GM21619 (cell line): ENCODE measurements around the gene TEKT5.
"Not testable (repeated sequence)": the region's sequence is repeated elsewhere in the genome, so short reads cannot be mapped to it uniquely, and the experiment has no call there.

Experiments used
- ATAC-seq: cut with Tn5 transposase; IDR thresholded peaks from one replicate; pipeline ENCODE4 v1.9.1; 2021; ENCODE audit not compliant: unreplicated experiment

TEKT5 gene

DNA sequence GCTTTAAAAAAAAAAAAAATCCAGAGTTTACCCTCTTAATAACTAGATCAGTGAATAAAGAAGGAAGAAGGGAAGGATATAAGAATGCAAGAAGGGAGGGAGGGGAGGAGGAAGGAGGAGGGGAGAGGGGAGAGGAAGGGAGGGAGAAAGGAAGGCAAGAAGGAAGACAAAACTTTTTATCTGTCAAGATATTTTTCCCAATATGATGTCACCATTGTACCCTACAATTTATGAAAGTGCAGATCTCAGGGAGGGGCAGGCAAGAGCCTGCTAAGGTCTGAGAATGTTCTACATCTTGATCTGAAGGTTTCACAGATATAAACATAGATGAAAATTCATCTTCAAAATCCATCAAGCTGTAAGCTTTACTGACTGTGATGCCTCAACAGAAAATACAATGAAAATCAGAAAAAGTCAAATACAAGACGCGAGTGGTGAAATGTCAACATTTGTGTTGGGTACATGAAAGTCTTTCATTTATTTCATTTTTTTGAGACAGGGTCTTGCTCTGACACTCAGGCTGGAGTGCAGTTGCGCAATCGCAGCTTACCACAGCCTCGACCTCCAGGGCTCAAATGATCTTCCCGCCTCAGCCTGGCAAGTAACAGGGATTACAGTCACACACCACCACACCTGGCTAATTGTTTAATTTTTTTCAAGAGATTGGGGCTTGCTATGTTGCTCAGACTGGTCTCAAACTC, 57.2 kb downstream of the TEKT5 start:
- ATAC-seq, result no peak

DNA sequence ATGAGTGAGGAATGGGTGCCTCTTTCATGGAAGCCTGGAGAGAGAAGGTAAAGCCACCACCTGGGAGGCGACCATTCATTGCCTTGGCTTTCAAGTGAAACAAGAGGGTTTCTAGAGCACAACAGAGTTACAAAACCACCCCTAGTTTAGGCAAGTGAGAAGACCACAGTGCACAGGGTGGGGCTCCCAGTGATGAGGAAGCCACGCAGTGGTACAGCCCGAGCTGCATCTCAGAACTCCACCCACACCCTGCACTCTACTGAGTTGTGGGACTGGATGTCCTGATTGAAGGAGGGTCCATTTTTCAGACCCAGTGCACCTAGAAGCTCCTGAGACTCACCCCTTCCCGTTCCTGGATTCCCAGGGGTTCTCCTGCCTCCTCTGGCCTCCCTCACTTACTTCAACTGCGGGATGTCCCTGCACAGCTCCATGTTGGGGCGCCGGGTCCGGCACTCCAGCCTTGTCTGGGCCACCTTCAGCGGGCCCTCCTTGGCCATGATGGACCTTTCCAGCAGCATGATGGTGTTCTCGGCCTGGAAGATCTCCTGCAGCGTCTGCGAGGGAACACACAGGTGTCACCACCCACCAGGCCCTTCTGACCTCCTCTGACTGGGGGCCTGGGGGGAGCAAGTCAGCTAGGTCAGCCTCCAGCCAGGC, 59.2 kb downstream of the TEKT5 start:
- ATAC-seq, result no peak

DNA sequence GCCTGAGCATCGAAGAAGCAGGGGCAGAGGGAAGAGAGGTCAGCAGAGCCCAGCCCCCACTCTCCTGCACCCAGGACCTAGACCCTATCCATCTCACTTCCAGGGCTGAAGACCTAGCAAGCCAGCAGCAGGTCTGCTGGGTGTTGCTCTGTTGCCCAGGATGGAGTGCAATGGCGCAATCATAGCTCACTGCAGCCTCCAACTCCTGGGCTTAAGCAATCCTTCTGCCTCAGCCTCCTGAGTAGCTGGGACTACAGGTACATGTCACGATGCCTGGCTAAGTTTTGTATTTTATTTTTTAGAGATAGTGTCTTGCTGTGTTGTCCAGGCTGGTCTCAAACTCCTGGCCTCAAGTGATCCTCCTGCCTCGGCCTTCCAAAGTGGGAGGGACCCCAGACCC, 61.3 kb downstream of the TEKT5 start:
- ATAC-seq, result not testable (repeated sequence)

DNA sequence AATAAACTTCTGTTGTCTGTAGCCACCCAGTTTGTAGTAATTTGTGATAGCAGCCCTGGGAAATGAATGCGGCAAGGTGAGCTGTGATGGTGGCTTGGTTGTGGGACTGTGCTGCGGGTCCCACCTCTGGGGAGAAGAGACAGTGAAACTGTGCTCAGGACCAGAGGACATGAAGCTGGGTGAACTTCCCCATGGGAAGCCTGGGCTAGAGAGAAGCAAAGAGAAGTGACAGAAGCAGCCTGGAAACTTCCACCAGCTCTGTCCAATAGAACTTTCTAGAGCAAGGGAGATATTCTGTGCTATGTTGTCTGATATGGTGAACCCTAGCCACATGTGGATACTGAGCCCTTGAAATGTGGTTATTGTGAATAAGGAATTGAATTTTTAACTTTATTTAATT, 62.8 kb downstream of the TEKT5 start:
- no peak for ATAC-seq

DNA sequence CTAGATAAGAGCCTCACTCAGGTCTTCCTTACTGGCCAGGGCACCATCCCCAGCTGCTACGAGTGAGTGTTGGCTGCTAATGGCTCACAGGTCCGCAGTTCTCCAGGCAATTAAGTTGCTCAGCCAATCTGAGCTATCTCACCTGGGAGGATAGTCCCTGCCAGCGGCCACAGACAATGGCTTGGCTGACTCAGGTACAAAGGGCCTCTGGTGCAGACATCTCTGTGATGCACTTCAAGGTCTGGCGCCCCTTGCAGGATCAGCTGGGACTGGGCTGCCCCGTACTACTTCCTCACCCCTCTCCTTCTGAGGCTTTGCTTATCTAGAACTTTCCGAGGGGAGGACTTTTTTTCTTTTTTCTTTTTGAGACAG, 65.2 kb downstream of the TEKT5 start:
- no peak for ATAC-seq

DNA sequence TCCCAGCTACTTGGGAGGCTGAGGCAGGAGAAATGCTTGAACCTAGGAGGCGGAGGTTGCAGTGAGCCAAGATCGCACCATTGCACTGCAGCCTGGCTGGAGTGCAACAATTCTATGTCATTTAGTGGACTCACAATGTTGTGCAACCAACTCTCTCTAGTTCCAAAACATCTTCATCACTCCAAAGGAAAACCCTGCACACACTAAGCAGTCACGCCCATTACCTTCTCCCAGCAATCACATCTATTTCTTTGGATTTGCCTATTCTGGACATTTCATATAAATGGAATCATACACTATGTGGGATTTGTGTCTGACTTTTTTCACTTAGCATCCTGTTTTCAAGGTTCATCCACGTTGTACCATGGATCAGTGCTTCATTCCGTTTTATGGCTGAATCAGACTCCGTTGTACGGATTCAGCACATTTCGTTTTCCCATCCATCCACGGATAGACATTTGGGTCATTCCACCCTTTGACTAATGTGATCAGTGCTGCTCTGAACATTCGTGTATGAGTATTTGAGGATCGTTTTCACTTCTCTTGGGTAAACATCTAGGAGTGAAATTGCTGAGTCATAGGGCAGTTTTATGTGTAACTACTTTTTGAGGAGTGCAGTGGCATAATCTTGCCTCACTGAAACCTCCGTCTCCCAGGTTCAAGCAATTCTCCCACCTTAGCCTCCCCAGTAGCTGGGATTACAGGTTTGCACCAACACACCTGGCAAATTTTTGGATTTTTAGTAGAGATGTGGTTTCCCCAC, 69.0 kb downstream of the TEKT5 start:
- ATAC-seq, result no peak

DNA sequence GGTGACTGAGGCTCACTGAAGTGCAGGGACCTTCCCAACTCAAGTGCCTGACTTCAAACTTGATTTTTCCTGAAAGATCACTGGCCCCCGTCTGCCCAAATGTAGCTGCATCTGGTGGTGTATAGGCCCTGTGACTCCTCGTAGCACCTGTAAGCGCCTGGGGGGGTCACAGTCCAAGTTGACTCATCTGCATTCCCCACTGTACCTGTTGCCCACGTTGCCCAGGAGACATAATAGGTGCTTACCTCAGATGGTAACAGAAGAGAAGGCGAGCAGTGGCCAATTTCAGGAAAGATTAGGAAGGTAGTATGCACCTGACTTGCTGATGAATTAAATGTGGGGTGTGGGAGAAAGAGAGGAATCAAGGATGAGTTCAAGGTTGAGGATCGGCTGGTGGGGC, 70.2 kb downstream of the TEKT5 start:
- ATAC-seq, result no peak

DNA sequence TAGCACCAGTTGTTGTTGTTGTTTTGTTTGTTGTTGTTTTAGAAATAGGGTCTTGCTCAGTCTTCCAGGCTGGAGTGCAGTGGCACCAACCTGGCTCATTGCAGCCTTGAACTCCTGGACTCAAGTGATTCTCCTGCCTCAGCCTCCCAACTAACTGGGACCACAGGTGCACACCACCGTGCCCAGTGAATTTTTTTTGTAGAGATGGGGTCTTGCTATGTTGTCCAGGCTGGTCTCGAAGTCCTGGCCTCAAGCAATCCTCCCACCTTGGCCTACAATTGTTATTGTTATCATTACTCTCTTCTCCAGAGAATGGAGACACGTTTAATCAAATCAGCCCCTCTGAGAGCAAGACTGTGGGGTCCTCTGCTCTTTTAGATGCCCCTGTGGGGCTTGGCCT, 71.7 kb downstream of the TEKT5 start:
- ATAC-seq, result no peak

DNA sequence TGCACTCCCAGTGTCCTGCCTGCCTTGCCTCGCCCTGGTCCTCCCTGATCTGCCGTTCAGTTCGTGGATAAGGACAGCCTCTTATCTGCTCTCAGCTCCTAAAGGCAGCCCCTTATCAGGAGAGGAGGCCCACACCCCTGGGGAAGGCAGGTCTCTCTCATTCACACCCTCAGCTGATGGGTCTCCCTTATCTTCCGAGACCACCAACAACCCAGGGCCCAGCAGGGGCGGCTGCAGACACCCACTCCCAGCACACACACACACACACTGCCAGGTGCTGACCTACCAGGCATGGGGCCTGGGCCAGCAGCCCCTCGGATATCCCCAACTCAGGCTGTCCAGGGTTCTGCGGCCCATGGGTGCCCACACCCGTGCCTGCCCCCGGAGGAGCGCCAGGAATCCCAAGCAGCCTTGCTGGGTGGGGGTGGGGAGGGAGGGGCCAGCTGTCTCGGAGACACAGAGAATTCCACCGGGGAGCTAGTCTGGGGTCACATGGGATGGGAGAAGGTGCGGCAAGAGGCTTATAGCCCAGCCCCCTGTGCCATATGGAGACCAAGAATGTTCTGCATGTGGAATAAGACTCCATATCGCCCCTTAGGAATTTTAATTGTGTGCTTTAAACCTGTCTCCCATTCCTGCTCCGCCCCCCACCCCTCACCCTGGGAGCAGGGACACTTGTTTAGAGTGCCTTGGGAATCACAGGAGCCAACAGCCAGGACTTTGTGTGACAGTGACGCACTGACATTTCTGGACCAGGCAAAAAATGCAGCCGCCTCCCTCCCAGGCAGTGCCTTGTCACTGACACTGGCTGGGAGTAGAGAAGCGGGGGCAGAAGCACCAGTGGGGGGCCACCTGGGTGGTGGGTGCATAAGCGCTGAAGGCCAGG, 72.5 kb downstream of the TEKT5 start:
- ATAC-seq, result no peak

DNA sequence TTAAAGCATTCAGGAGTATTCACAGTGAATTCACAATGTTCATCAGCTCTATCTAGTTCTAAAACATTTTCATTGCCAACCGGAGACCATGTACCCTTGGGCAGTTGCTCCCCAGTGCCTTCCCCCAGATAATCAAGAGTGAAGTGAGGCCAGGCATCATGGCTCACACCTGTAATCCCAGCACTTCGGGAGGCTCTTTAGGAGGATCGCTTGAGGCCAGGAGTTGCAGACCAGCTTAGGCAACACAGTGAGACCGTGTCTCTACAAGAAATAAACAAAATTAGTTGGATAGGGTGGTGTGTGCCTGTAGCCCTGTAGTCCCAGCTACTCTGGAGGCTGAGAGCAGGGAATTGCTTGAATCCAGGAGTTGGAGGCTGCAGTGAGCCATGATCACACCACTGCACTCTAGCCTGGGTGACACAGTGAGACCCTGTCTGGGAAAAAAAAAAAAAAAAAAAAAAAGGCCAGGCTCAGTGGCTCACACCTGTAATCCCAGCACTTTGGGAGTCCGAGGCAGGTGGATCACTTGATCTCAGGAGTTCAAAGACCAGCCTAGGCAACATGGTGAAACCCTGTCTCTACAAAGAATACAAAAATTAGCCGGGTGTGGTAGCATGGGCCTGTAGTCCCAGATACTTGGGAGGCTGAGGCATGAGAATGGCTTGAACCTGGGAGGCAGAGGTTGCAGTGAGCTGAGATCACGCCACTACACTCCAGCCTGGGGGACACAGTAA, 73.3 kb downstream of the TEKT5 start:
- not testable (repeated sequence) for ATAC-seq

DNA sequence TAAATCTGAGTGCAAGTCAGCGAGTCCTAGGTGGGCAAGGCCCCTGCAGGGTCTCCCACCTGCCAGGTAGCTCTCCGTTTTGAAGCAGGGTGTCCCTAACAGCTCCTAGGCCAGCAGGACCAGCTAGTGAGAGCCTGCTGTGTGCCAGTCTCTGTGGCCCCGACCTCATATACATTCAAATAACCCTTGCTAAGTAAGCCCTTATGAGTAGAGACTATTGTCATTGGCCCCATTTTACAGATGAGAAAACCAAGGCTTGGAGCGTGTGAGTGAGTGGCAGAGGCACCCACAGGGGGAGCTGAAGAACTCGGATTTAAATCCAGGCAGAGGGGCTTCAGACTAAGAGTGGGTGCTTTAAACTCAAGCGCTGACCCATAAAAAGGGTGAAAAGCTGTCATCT, 74.6 kb downstream of the TEKT5 start:
- no peak for ATAC-seq

DNA sequence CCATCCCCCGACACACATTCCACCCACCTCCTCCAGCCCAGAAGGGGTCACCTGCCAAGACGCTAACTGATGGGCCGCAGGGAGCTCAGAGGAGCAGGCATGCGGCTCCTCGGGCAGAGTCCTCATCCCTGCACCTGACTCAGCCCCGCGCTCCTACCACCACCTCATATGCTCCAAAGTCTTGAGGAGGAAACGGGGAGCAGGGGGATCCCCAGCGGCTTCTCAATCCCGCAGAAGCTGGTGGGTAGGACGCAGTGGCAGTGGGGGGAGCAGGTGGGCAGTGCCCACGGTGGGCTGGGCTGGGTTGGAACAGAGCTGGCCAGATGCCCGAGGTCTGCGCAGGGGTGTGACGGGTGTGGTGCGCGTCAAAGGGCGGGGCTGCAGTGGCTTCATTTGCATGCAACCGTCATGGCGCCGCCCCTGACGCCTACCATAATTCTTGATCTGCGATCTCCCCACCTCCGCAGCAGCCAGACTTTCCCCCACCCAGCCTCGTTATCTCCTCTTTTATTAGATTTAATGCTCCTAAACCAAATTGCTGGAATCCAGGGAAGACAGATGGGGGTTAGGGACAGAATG, 75.4 kb downstream of the TEKT5 start:
- ATAC-seq, result no peak

DNA sequence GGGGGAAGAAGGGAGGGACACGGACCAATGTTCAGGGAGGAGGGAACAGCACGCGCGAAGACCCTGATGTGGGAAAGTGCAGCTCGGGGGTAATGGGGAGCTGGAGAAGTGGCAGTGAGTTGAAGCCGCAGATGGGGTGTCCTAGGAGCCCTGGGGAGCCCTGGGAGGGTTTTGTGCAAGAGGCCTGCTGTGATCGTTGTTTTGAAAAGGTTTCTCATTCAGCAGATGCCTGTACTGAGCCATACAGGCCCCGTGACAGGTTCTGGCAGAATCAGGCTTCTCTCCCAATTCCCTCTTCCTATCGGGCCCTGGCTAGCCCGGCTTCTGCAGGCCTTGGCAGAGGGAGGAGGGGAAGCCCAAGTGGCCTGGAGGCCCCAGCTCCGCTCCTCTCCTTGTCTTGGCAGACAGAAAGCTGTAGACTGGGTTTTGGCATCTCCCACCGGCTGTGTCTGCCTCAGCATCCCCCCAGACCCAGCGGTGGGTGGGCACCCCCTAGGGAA, 76.0 kb downstream of the TEKT5 start:
- ATAC-seq, result no peak

DNA sequence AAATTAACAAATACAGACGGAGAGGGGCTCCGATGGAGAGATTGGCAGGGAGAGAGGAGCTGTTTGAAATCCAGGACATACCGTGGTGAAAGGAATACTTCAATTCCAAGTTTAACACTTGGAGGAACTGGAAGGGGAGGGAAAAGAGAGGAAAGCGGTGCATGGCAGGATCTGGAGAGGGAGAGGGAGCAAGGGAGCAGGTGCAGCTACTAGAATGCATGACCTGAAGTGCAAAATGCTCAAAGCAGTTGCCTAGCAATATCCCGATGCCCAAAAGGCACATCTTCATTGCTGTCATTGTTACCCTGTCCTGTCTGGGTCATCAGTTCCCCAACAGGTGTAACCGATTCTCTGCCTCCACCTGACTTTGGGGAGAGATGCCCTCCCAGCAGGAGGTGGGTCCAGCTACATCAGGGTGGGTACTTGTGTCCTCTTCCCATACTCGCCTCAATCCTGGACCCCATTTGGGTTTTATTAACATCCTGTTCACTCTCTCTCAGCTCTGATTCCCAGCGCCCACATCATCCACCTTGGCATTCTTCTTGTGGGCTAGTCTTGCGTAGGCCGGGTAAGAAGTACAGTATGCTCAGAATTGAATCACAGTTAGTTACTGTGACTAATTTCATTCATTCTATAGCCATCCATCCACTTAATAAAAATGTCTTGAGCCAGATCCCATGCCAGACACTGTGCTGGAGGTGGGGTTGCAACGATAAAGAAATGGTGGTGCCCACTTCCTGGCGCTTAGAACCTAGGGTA, 76.9 kb downstream of the TEKT5 start:
- no peak for ATAC-seq

DNA sequence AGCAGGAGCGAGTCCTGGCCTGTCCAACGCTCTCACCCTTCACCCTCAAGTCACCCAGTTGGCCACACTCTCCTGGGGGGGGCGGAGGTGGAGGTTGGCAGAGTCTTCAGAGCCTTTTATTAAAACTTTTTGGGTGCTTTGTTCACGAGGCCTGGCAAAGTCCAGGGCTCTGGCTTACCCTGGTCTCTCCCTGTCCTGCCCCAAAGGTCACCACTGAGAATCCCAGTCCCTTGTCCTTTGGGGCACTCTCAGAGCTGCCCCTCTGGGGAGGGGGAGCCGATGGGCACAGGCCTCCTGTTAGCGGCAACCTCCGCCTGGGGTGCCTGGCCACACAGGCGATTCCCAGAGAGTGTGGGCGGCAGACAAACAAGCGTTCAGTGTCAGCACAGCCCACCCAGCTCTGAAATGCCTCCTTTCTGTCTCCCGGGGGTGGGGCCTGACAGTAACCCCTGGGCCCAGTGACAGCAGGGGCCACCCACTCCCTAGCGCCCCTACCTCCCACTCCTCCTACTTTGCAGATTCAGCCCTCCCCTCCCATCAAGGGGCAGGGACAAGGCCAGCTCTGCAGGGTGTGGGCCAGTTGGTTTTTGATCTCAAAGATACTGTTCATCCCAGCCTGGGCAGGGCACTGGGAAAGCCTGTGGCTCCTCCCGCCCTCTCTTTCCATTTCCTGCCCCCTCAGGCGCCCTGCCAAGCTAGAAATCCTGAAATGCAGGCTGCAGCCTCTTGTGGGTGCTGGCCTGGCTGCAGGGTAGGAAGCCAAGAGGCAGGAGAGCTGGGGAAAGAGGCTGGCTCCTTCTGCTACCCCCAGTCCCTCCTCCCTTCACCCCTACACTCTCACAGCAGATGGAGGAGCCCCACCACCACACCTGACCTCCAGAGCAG, 77.7 kb downstream of the TEKT5 start:
- ATAC-seq, result no peak

DNA sequence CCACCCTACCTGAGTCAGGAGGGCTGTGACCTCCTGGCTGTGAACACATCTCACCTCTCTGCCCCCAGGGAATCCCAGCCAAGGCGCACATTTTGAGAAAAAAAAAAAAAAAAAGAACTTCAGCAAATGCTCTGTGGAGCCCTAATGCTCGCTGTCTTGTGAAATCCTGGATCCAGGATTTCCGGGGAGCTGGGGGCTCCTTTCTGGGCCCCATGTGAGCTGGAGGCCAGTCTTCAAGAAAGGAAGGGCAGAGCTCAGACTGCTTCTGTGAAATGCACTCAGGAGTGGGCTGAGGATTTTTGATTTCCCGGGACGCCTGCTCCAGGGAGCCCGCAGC, 78.3 kb downstream of the TEKT5 start:
- ATAC-seq, result no peak

DNA sequence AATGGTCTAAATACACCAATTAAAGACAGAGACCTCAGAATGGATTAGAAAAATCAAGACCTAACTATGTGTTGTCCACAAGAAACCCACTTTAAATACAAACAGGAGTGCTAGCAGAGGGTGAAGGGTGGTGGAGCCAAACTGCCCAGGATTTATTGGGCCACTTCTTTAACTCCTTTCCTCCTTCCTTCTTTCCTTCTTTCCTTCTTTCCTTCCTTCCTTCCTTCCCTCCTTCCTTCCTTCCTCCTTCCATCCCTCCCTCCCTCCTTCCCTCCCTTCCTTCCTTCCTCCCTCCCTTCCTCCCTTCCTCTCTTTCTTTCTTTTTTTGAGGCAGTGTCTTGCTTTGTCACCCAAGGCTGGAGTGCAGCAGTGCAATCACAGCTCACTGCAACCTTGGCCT, 80.0 kb downstream of the TEKT5 start:
- ATAC-seq, result no peak

DNA sequence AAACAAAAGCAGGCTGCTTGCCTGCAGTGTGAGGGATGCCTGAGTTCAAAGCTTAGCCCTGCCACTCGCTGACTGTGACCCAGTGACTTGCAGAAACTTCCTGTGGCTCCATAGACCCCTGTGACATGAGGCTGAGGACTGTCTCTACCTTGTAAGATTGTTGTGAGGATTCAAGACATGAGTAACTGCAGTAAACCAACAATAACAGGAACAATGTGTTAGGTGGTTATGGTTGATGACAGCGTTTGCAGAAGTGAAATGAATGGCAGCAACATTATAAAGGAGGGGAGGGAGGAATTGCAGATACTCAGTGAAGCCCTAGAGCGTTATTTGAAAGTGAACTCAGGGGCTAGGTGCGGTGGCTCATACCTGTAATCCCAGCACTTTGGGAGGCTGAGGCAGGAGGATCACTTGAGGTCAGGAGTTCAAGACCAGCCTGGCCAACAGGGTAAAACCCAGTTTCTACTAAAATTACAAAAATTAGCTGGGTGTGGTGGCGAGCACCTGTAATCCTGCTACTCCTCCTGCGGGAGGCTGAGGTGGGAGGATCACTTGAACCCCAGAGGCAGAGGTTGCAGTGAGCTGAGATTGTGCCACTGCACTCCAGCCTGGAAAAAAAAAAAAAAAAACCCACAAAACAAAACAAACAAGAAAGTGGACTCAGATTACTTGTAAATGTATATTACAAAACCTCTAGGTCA, 80.8 kb downstream of the TEKT5 start:
- ATAC-seq, result no peak
